Measurements from ENCODE around the gene PRSS36. TPM values are rescaled to one million over a fixed set of nuclear protein-coding genes. Genes with fewer than 3 reads are reported as not detected.

The PRSS36 gene
- total and polyA plus RNA-seq, 9 of the 15 experiments (the other 6 are each of a cell fraction or from before 2014, with no cell fraction given) = 0.09 to 1.2 (median 0.54) TPM; not detected in 2

- peak; percentile 85 for TF ChIP-seq RREB1 (CRISPR knock-in tag; IDR thresholded peaks at IDR 0.05)
- TF ChIP-seq AFF4 (CRISPR knock-in tag; IDR thresholded peaks at IDR 0.05) = peak; percentile 99
- TF ChIP-seq PCBP1 (IDR thresholded peaks at IDR 0.05; ENCODE audit: low read depth, low read length, poor library complexity, severe bottlenecking) = peak; percentile 36
- TF ChIP-seq REST (IDR thresholded peaks at IDR 0.05; ENCODE audit: borderline replicate concordance) = no peak
- TF ChIP-seq REST (CRISPR knock-in tag; IDR thresholded peaks at IDR 0.05; ENCODE audit: low read depth) = peak; percentile 37; the same call in 1 of the 2 replicates
- TF ChIP-seq SRSF3 (IDR thresholded peaks at IDR 0.05; ENCODE audit: insufficient read depth, low read length) = peak; percentile 74
- TF ChIP-seq TAL1 (IDR thresholded peaks at IDR 0.05) = no peak
- peak; percentile 94 for TF ChIP-seq SRSF1 (IDR thresholded peaks at IDR 0.05; ENCODE audit: low read depth, low read length)
Measured at GRCh38 chr16:31179747-31180459, 30.0 kb upstream of the PRSS36 start, which contains the start of gene FUS (continued).

All from K562 (cell line).